Sigmoid colon (tissue), 7 donors: ENCODE results near the gene LLPH. TPM values are rescaled to one million over a fixed set of nuclear protein-coding genes. Genes with fewer than 3 reads are reported as not detected.

Source experiments
- DNase-seq: peaks from one replicate; pipeline ENCODE4 v3.0.0-alpha.2; 2019
- H3K27ac ChIP-seq, 4 donors: fragments of 200-600 bp; sonication (generic); one replicate each; pipeline ENCODE4 v1.5.1; 2016 to 2019; ENCODE audit warnings: mild to moderate bottlenecking in 1 of 4
- H3K27me3 ChIP-seq, 3 donors: fragments of 200-600 bp; sonication (generic); one replicate each; pipeline ENCODE4 v1.5.1; 2019; ENCODE audit warnings: mild to moderate bottlenecking in 1 of 3
- H3K36me3 ChIP-seq, 4 donors: fragments of 200-600 bp; sonication (generic); one replicate each; pipeline ENCODE4 v1.5.1; 2016 to 2019
- H3K4me1 ChIP-seq, 4 donors: fragments of 200-600 bp; sonication (generic); one replicate each; pipeline ENCODE4 v1.5.1; 2017 to 2019
- H3K4me3 ChIP-seq, 4 donors: fragments of 200-600 bp; sonication (generic); one replicate each; pipeline ENCODE4 v1.5.1; 2017 to 2019; ENCODE audit warnings: mild to moderate bottlenecking in 2 of 4, moderate library complexity in 1 of 4
- H3K9me3 ChIP-seq, 4 donors: fragments of 200-600 bp in 3 of 4; sonication (generic) in 3 of 4; one replicate each; pipeline versions ENCODE4 v1.5.1 to v1.6.1; 2013 to 2019
- EP300 ChIP-seq, 4 donors: sonication (generic); formaldehyde crosslinking; IDR thresholded peaks; one replicate each; pipeline ENCODE4 v1.6.1; 2017; ENCODE audit warnings: antibody characterized with exemption in 4 of 4
- POLR2A ChIP-seq, 2 donors: fragments of 450-650 bp; IDR thresholded peaks; one replicate each; pipeline ENCODE4 v1.6.1; 2016; ENCODE audit warnings: antibody characterized with exemption in 2 of 2, mild to moderate bottlenecking in 2 of 2, moderate library complexity in 2 of 2
- POLR2AphosphoS5 ChIP-seq, 4 donors: sonication (generic); formaldehyde crosslinking; IDR thresholded peaks; one replicate each; pipeline ENCODE4 v1.6.1; 2017; ENCODE audit warnings: antibody characterized with exemption in 4 of 4
- WGBS, 2 donors: extraction: QIAGEN DNeasy Blood & Tissue Kit; methylation state at CpG; one replicate each; pipeline ENCODE4 v1.1.7; 2013; 5-methylcytosine and 5-hydroxymethylcytosine counted together
- intact Hi-C: fragments of 100-400 bp; cut with DNase I; formaldehyde crosslinking; loops from one replicate; pipeline ENCODE4 v1.15.1; 2023
- polyA plus RNA-seq, 3 donors: library from polyadenylated mRNA; stranded (reverse); fragments of 200-250 nt; gene quantifications; one replicate each; pipeline ENCODE4 v1.2.3, GENCODE V29; 2013
- total RNA-seq, 4 donors: library from RNA; depleted of rRNA; stranded (reverse); fragments of >200 nt; gene quantifications; one replicate each; pipeline ENCODE4 v1.1.0, GENCODE V29; 2016
- TF ChIP-seq, protein P1 (sequence below), 4 experiments: fragments of 450-650 bp in 3 of 4; fragments of 200-600 bp in 1 of 4; IDR thresholded peaks; one replicate each; pipeline ENCODE4 v1.5.1; 2016 to 2019; ENCODE audit warnings: antibody characterized with exemption in 4 of 4, mild to moderate bottlenecking in 3 of 4, moderate library complexity in 2 of 4
- donor health status: healthy with polysubstance abuse.
- donor health status: Bipolar disorder and iron deficiency.
- donor health status: healthy.

Gene LLPH
- total and polyA plus RNA-seq, 7 donors = 5.0 to 30.6 (median 10.3) TPM

DNA sequence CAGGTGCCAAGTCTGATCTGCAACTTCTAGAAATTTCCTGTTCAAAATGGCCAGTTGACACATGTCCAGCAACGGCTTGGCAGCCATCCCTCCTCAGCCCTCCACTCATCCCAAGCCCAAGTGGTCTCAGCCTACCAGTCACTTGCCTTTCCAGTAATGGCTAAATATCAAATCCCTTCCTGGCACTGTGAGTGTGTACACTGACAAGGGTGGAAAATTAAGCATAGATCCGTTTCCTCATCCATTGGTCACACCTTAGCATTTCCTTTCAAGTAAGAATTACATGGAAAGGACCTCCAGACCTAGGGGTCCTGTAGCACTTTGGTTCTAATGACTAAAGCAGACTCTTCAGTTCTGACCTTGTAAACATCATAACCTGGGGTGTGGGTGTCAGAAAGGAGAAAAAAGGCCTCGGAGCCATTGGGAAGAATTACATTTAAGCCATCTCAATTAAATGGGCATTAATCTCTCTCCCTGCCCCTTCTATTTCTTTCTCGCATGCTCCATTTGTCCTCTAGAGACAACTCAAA lies 15.4 kb downstream of the LLPH start:
- intact Hi-C loops = no loop called here
- Histone ChIP-seq H3K4me3 (no peak overlapping the region), H3K27me3 (no peaks in the 10 kb centered on the region), H3K27ac (no peak overlapping the region), H3K9me3 (no peaks in the 10 kb centered on the region), H3K36me3 (no peaks in the 10 kb centered on the region), H3K4me1 (no peaks in the 10 kb centered on the region)
- TF ChIP-seq EP300 (IDR thresholded peaks at IDR 0.05) (no peak), POLR2A (IDR thresholded peaks at IDR 0.05) (no peak), POLR2AphosphoS5 (IDR thresholded peaks at IDR 0.05) (no peak)
- TF ChIP-seq, protein P1, sequence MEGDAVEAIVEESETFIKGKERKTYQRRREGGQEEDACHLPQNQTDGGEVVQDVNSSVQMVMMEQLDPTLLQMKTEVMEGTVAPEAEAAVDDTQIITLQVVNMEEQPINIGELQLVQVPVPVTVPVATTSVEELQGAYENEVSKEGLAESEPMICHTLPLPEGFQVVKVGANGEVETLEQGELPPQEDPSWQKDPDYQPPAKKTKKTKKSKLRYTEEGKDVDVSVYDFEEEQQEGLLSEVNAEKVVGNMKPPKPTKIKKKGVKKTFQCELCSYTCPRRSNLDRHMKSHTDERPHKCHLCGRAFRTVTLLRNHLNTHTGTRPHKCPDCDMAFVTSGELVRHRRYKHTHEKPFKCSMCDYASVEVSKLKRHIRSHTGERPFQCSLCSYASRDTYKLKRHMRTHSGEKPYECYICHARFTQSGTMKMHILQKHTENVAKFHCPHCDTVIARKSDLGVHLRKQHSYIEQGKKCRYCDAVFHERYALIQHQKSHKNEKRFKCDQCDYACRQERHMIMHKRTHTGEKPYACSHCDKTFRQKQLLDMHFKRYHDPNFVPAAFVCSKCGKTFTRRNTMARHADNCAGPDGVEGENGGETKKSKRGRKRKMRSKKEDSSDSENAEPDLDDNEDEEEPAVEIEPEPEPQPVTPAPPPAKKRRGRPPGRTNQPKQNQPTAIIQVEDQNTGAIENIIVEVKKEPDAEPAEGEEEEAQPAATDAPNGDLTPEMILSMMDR (IDR thresholded peaks at IDR 0.05) = no peak
- 86 to 89% methylated on average over 4 of the region's 4 CpGs for WGBS, 2 donors
- no peak for DNase-seq

DNA sequence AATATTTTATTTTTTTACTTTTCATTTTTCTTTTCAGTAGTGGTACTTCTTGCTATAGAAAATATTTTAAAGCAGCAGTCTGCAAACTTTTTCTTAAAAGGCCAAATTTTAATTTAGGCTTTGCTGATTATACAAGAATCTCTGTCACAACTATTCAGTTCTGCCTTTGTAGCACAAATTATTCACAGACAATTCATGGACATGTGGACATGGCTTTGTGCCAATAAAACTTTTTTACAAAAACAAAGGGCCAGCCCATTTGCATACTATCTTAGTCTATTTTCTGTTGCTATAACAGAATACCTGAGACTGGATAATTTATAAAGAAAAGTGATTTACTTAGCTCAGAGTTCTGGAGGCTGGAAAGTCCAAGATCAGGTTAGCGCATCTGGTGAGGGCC lies 17.1 kb downstream of the LLPH start:
- H3K36me3 ChIP-seq = no peaks in the 10 kb centered on the region
- intact Hi-C loops = no loop called here
- 98 to 99% methylated on average over 1 of the region's 1 CpG for WGBS, 2 donors
- no peaks in the 10 kb centered on the region for H3K27me3 ChIP-seq
- DNase-seq = no peak
- no peak for TF ChIP-seq POLR2A (IDR thresholded peaks at IDR 0.05)
- TF ChIP-seq POLR2AphosphoS5 (IDR thresholded peaks at IDR 0.05) = no peak
- TF ChIP-seq EP300 (IDR thresholded peaks at IDR 0.05) = no peak
- TF ChIP-seq, protein P1 (IDR thresholded peaks at IDR 0.05) = no peak
- H3K4me3 ChIP-seq = no peak overlapping the region
- no peaks in the 10 kb centered on the region for H3K9me3 ChIP-seq
- H3K4me1 ChIP-seq = no peaks in the 10 kb centered on the region
- H3K27ac ChIP-seq = no peak overlapping the region

DNA sequence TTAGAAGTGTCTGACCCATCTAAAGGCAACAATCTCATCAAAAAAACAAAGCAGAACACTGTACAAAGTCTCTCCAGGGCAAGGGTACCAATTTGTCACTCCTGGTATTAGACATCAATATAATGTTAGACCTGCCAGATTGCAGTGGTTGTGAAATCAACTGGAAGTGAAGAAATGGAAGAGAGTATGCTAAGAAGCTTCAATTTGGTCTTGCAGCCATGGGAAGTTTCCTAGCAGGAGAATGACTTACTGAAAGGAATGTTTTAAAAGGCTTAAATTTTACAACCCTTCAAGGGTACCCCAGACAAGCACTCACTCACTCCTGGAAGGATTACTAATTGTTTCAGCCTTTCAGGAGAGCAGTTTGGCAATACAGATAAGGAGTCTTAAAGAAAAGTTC lies 18.9 kb downstream of the LLPH start:
- Histone ChIP-seq H3K9me3 (no peaks in the 10 kb centered on the region), H3K27ac (no peak overlapping the region), H3K36me3 (no peaks in the 10 kb centered on the region), H3K27me3 (no peaks in the 10 kb centered on the region), H3K4me3 (no peak overlapping the region), H3K4me1 (no peaks in the 10 kb centered on the region)
- no peak for DNase-seq
- intact Hi-C loops = no loop called here
- TF ChIP-seq, protein P1 (IDR thresholded peaks at IDR 0.05) = no peak
- TF ChIP-seq POLR2A (IDR thresholded peaks at IDR 0.05) = no peak
- TF ChIP-seq EP300 (IDR thresholded peaks at IDR 0.05) = no peak
- no peak for TF ChIP-seq POLR2AphosphoS5 (IDR thresholded peaks at IDR 0.05)

DNA sequence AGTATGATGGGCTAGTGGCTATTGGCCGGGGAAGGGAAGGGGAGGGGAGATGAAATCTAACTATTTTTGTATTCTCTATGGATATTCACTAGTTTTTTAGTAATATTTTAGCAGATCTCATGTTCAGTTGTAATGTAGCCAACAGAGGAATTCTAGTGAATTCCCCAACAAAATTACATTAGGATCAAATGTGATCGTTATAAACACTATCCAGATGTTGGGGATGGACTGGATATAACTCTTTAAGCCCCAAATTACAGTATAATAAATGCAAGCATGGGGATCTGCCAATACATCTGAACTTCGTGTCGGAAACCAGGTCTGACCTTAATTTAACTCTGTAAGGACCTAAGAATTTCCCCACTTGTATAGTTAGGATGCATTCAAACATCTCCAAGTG lies 21.5 kb downstream of the LLPH start:
- intact Hi-C loops = loop anchor here (5.0 kb wide), 1 partner anchor 1217 kb away; no protein-coding TSS in a partner anchor
- no peaks in the 10 kb centered on the region for H3K4me1 ChIP-seq
- no peaks in the 10 kb centered on the region for H3K9me3 ChIP-seq
- no peaks in the 10 kb centered on the region for H3K36me3 ChIP-seq
- TF ChIP-seq EP300 (IDR thresholded peaks at IDR 0.05) = no peak
- no peak for TF ChIP-seq POLR2AphosphoS5 (IDR thresholded peaks at IDR 0.05)
- TF ChIP-seq, protein P1 (IDR thresholded peaks at IDR 0.05) = no peak
- no peak for TF ChIP-seq POLR2A (IDR thresholded peaks at IDR 0.05)
- no peak overlapping the region for H3K4me3 ChIP-seq
- no peak overlapping the region for H3K27ac ChIP-seq
- no peaks in the 10 kb centered on the region for H3K27me3 ChIP-seq
- DNase-seq = no peak
- 75 to 81% methylated on average over 4 of the region's 4 CpGs for WGBS, 2 donors

DNA sequence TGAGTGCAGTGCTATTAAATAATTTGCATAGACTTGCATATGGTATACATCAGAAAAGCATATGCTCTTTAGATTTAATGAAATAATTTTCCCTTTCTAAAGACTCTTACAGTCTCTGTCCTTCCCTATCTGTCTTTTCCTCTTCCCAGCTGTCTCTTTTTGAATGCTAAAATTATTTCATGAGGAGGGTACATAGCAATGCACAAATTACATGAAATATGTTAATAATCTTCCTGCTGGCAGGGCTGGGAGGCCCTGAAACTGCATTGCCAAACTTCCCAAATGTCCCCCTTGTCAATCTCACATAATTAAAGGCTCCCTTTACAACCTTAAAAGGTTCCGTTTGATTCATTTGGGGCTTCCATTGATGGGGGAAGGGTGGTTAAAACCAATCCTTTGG lies 22.2 kb downstream of the LLPH start:
- 92 to 94% methylated on average over 1 of the region's 1 CpG for WGBS, 2 donors
- H3K4me3 ChIP-seq = no peak overlapping the region
- no peak overlapping the region for H3K27ac ChIP-seq
- no peaks in the 10 kb centered on the region for H3K27me3 ChIP-seq
- TF ChIP-seq POLR2A (IDR thresholded peaks at IDR 0.05) (no peak), POLR2AphosphoS5 (IDR thresholded peaks at IDR 0.05) (no peak)
- TF ChIP-seq, protein P1 (IDR thresholded peaks at IDR 0.05) = no peak
- no peaks in the 10 kb centered on the region for H3K9me3 ChIP-seq
- intact Hi-C loops = loop anchor here (5.0 kb wide), 1 partner anchor 1216 kb away; no protein-coding TSS in a partner anchor
- no peak for DNase-seq
- no peaks in the 10 kb centered on the region for H3K36me3 ChIP-seq
- H3K4me1 ChIP-seq = no peaks in the 10 kb centered on the region
